Heart right ventricle (tissue), 16 donors: ENCODE results near the gene ATXN7L1. TPM values are rescaled to one million over a fixed set of nuclear protein-coding genes. Genes with fewer than 3 reads are reported as not detected.
"Not testable (repeated sequence)": the region's sequence is repeated elsewhere in the genome, so short reads cannot be mapped to it uniquely, and the experiment has no call there.

Source experiments
- ATAC-seq, 8 donors: fragments of 200-7000 bp; cut with Tn5 transposase; one replicate each; pipeline ENCODE4 v1.9.1; 2020; ENCODE audit warnings: mild to moderate bottlenecking in 8 of 8, moderate library complexity in 8 of 8, moderate number of reproducible peaks in 1 of 8
- DNase-seq, 2 donors: peaks; one replicate each; pipeline ENCODE4 v3.0.0-alpha.2; 2020
- H3K27ac ChIP-seq, 10 donors: fragments of 200-600 bp; sonication (generic) in 2 of 10; one replicate each; pipeline versions ENCODE4 v1.5.0 to v1.8.0; 2020 to 2022; ENCODE audit warnings: mild to moderate bottlenecking in 3 of 10
- H3K27me3 ChIP-seq, 7 donors: fragments of 200-600 bp; one replicate each; pipeline ENCODE4 v1.8.0; 2021 to 2022; ENCODE audit warnings: mild to moderate bottlenecking in 2 of 7
- H3K36me3 ChIP-seq, 9 donors: fragments of 200-600 bp; sonication (generic) in 1 of 9; one replicate each; pipeline versions ENCODE4 v1.5.0 to v1.8.0; 2020 to 2022; ENCODE audit warnings: mild to moderate bottlenecking in 2 of 9
- H3K4me1 ChIP-seq, 9 donors: fragments of 200-600 bp; sonication (generic) in 1 of 9; one replicate each; pipeline versions ENCODE4 v1.5.0 to v1.8.0; 2020 to 2022; ENCODE audit warnings: mild to moderate bottlenecking in 4 of 9
- H3K4me3 ChIP-seq, 10 donors: fragments of 200-600 bp; sonication (generic) in 2 of 10; one replicate each; pipeline versions ENCODE4 v1.5.0 to v1.8.0; 2020 to 2022; ENCODE audit warnings: mild to moderate bottlenecking in 7 of 10, moderate library complexity in 2 of 10
- H3K9me3 ChIP-seq, 11 donors: fragments of 200-600 bp in 10 of 11; sonication (generic) in 2 of 11; one replicate each; pipeline versions ENCODE4 v1.5.0 to v1.8.0; 2013 to 2022; ENCODE audit warnings: mild to moderate bottlenecking in 2 of 11, control low read depth in 1 of 11, moderate library complexity in 1 of 11
- WGBS, 2 donors: extraction: QIAGEN DNeasy Blood & Tissue Kit; methylation state at CpG; one replicate each; pipeline ENCODE4 v1.1.7; 2013; ENCODE audit warnings: inconsistent platforms in 1 of 2; 5-methylcytosine and 5-hydroxymethylcytosine counted together
- intact Hi-C, 10 donors: fragments of 100-400 bp; cut with DNase I; formaldehyde crosslinking; loops; one replicate each; pipeline versions ENCODE4 v1.11.1 to v1.14.2; 2022
- polyA plus RNA-seq, 2 donors: library from polyadenylated mRNA; stranded (reverse); fragments of 200-250 nt; gene quantifications; one replicate each; pipeline ENCODE4 v1.2.3, GENCODE V29; 2013
- total RNA-seq, 10 donors: library from RNA; stranded (reverse); fragmentation: NEBNext Ultra II Directional in 3 of 10; extraction: Animal tissue kit (Norgen Biotek cat#: 25700) in 3 of 10; gene quantifications; one replicate each; pipeline versions ENCODE4 v1.2.1 to v1.2.4, GENCODE V29; 2021 to 2023
- TF ChIP-seq, protein P1 (sequence below), 9 donors: fragments of 200-600 bp; sonication (generic) in 2 of 9; IDR thresholded peaks; one replicate each; pipeline versions ENCODE4 v1.5.0 to v1.8.0; 2021 to 2022; ENCODE audit warnings: antibody characterized with exemption in 9 of 9, mild to moderate bottlenecking in 5 of 9, moderate library complexity in 1 of 9
- donor health status: Arrhythmogenic right ventricular cardiomyopathy.
- donor health status: ischemic (EF 13 %, LVEDD 7.1; RV severe dilation, severe dysfunction).
- donor health status: healthy with polysubstance abuse.
- donor health status: DM: no; HTN: yes; CAD: no.
- donor health status: DM: no; HTN: no; CAD: no.
- donor health status: ischemic (EF 25% LVEDD 6.9; RV normal size, moderate dysfunction).
- donor health status: ischemic (EF 25% LVEDD 5.7; RV mildly dilated, moderate dysfunction).
- donor health status: healthy.
- donor health status: DM: yes; HTN: yes; CAD: no.
- donor health status: Ischemic cardiomyopathy.
- donor health status: ischemic (EF 35%, LVEDD 5.7; RV mildly dilated, moderate dysfunction).
- donor health status: nonischemic (EF 11% LVEDD 7.7; RV severe dilation, severe dysfunction).
- donor health status: DM: yes; HTN: yes; CAD: no.
- donor health status: PGD.
- donor health status: ischemic (EF 29% LVEDD 5.4; RV normal size, mild dysfunction).
- donor health status: nonischemic (EF 23%, LVEDD 6.1; RV moderate dilation, normal function).

ATXN7L1 gene
- total and polyA plus RNA-seq, 12 donors, result 1.7 to 7.2 (median 5.4) TPM

DNA sequence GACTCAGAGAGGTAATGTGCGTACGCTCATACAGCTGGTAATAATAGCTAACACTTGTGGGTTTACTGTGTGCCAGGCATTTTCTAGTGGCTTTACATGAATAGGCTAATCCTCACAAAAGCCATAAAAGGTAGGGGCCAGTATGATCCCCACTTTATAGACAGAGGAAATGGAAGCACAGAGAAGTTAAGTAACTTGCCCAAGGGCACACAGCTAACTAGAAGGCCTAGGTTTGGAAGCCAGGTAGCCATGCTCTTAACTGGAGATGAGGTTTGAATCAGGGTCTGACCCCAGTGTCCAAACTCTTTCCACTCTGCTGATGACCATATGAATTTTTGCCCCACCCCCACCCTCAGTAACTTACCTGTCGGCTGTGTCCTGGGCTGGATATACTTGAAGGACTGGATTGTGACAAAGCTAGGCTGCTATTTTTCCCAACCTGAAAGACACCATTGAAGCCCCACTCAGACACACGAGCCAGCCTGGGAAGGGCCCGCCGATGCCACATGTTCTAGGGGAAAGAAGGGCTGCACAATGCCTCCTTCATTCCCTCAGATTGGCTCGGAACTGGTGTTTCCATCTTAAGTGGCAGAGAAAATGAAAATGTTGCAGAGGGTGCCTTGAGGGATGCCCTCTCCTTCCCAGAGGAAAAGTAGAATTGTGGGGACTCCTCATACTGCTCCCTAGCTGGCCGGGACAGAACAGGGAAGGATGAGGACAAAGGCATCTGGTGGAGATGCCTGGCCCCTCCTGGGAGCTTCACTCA, 266.1 kb downstream of the ATXN7L1 start:
- TF ChIP-seq, protein P1, sequence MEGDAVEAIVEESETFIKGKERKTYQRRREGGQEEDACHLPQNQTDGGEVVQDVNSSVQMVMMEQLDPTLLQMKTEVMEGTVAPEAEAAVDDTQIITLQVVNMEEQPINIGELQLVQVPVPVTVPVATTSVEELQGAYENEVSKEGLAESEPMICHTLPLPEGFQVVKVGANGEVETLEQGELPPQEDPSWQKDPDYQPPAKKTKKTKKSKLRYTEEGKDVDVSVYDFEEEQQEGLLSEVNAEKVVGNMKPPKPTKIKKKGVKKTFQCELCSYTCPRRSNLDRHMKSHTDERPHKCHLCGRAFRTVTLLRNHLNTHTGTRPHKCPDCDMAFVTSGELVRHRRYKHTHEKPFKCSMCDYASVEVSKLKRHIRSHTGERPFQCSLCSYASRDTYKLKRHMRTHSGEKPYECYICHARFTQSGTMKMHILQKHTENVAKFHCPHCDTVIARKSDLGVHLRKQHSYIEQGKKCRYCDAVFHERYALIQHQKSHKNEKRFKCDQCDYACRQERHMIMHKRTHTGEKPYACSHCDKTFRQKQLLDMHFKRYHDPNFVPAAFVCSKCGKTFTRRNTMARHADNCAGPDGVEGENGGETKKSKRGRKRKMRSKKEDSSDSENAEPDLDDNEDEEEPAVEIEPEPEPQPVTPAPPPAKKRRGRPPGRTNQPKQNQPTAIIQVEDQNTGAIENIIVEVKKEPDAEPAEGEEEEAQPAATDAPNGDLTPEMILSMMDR (IDR thresholded peaks at IDR 0.05), result no peak
- no peak for ATAC-seq
- Histone ChIP-seq H3K9me3 (no peaks in the 10 kb centered on the region), H3K27me3 (no peaks in the 10 kb centered on the region), H3K4me1 (no peaks in the 10 kb centered on the region), H3K36me3 (peaks cover 0 to 35% (median 8%) of the 10 kb centered on the region in 9 donors), H3K27ac (no peak overlapping the region), H3K4me3 (no peak overlapping the region)
- WGBS, 2 donors, result 93 to 94% methylated on average over 8 of the region's 8 CpGs
- no peak for DNase-seq
- intact Hi-C loops, result no loop called here

DNA sequence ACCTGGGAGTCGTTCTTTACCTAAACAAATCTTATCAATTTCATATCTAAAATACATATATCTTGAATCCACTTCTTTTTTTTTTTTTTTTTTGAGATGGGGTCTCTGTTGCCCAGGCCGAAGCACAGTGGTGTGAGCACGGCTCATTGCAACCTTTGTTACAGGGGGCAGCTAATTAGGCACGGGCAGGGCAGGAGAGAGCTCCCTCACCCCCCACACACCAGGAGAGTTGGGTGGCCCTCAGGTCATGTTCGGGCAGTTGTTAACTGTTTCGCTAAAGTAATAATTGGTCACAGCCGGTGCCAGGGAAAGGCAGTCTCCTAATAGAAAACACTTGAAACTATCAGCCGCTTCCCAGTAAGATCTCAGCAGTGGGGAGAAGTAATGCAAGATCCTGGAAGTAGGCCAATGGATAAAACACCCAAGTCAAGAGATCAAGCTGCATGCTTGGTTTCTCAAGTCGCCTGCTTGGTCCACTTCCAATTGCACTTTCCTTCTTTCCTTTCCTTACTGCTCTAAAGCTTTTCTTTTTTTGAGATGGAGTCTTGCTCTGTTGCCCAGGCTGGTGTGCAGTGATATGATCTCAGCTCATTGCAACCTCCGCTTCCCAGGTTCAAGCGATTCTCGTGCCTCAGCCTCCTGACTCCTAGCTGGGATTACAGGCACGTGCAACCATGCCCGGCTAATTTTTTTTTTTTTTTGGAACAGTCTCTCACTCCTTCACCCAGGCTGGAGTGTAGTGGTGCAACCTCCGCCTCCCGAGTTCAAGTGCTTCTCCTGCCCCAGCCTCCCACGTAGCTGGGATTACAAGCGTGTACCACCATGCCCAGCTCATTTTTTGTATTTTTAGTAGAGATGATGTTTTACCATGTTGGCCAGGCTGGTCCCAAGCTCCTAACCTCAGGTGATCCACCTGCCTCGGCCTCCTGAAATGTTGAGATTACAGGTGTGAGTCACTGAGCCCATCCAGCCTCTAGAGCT, 273.8 kb downstream of the ATXN7L1 start:
- Histone ChIP-seq H3K4me3 (no peak overlapping the region), H3K9me3 (no peaks in the 10 kb centered on the region), H3K4me1 (no peaks in the 10 kb centered on the region), H3K36me3 (no peaks in the 10 kb centered on the region), H3K27ac (no peak overlapping the region), H3K27me3 (peaks cover 0 to 5% (median 0%) of the 10 kb centered on the region in 7 donors)
- ATAC-seq (no peak), DNase-seq (no peak)
- intact Hi-C loops, result no loop called here
- WGBS, 2 donors, result 75 to 76% methylated on average over 19 of the region's 19 CpGs
- TF ChIP-seq, protein P1 (IDR thresholded peaks at IDR 0.05), result no peak

DNA sequence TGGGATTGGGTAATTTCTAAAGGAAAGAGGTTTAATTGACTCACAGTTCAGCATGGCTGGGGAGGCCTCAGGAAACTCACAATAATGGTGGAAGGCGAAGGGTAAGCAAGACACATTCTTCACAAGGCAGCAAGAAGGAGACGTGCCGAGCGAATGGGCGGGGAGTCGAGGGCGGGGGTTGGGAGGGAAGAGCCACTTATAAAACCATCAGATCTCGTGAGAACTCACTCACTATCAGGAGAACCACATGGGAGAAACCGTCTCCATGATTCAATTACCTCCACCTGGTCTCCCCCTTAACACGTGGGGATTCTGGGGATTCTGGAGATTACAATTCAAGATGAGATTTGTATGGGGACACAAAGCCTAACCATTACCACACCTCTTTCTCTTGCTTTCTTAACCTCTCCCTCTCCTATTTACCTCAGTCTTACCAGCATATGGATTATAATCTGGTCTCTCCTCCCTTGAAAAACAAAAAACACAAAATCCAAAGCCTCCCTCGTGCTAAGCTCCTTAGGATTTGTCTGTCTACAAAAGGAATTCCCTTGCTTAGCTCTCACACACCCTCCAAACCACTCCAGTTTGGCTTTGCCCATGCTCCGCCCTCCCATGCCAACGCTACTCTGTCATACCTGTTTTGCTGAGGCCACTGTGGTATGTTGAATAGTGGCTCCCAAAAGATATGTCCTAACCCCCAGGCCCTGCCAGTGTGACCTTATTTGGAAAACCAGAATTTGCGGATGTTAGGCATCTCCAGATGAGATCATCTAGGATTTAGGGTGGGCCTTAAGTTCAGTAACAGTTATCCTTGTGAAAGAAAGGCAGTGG, 275.5 kb downstream of the ATXN7L1 start:
- no peak overlapping the region for H3K4me3 ChIP-seq
- TF ChIP-seq, protein P1 (IDR thresholded peaks at IDR 0.05), result no peak
- no peak for DNase-seq
- intact Hi-C loops, result no loop called here
- peaks cover 0 to 6% (median 0%) of the 10 kb centered on the region in 7 donors for H3K27me3 ChIP-seq
- no peaks in the 10 kb centered on the region for H3K36me3 ChIP-seq
- 80 to 82% methylated on average over 14 of the region's 14 CpGs for WGBS, 2 donors
- H3K4me1 ChIP-seq, result no peaks in the 10 kb centered on the region
- ATAC-seq, result no peak
- H3K27ac ChIP-seq, result no peak overlapping the region
- no peaks in the 10 kb centered on the region for H3K9me3 ChIP-seq

DNA sequence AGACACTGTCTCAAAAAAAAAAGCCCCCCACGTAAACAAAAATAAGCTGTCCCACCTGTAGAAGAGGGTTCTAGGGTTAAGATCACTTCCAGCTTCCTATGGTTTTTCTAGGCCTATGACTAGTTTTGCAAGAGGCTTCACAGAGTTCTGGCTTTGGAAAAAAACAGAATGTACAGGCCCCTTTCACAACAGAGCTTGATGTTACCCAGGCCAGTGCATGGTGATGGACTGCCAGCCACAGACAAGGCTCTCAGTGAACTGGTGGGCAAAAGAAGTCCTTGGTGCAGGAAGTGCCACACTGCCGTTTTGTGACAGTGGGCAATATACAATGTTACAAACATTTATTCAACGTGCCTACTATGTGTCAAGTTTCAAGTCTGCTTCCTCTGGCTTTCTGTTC, 276.8 kb downstream of the ATXN7L1 start:
- ATAC-seq, result no peak

DNA sequence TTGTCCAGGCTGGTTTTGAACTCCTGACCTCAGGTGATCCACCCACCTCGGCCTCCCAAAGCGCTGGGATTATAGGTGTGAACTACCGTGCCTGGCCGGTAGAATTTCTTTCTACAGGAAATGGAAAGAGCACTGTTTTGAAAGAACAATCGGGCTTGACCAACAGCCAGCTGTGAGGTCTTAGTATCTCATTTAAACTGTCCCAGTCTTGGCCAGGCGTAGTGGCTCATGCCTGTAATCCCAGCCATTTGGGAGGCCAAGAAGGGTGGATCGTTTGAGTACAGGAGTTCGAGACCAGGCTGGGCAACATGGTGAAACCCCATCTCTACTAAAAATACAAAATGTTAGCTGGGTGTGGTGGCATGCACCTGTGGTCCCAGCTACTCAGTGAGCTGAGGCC, 277.3 kb downstream of the ATXN7L1 start:
- intact Hi-C loops, H3K4me1 ChIP-seq, H3K4me3 ChIP-seq, DNase-seq, H3K27me3 ChIP-seq, H3K36me3 ChIP-seq, H3K9me3 ChIP-seq, H3K27ac ChIP-seq, ATAC-seq: not testable (repeated sequence)
- WGBS, 2 donors, result 78 to 87% methylated on average over 8 of the region's 8 CpGs

More for the DNA sequence above, 276.8 kb downstream of the ATXN7L1 start:
- H3K4me3 ChIP-seq, result no peak overlapping the region
- no peaks in the 10 kb centered on the region for H3K4me1 ChIP-seq
- intact Hi-C loops, result no loop called here
- H3K27me3 ChIP-seq, result peaks cover 0 to 6% (median 0%) of the 10 kb centered on the region in 7 donors
- H3K36me3 ChIP-seq, result no peaks in the 10 kb centered on the region
- TF ChIP-seq, protein P1 (IDR thresholded peaks at IDR 0.05), result no peak
- DNase-seq, result no peak
- no peaks in the 10 kb centered on the region for H3K9me3 ChIP-seq
- WGBS, 2 donors, result 68 to 69% methylated on average over 3 of the region's 3 CpGs
- H3K27ac ChIP-seq, result no peak overlapping the region
